Hepatocyte (in vitro differentiated cells): Measurements from ENCODE around the gene CCL14. TPM values are rescaled to one million over a fixed set of nuclear protein-coding genes. Genes with fewer than 3 reads are reported as not detected.
A peak's percentile ranks its signal among the peaks of the same experiment; 100 is the strongest.

Experiments
- DNase-seq: peaks from one replicate; pipeline ENCODE4 v3.0.0-alpha.2; 2016; ENCODE audit warnings: low spot score
- H2AFZ ChIP-seq: fragments of 200-600 bp; sonication (generic); 2 replicates; pipeline ENCODE4 v1.6.0; 2016; ENCODE audit warnings: antibody characterized with exemption, mild to moderate bottlenecking
- H3K27ac ChIP-seq: fragments of 200-600 bp; sonication (generic); 2 replicates; pipeline ENCODE4 v1.5.1; 2016; ENCODE audit warnings: mild to moderate bottlenecking
- H3K27me3 ChIP-seq: fragments of 200-600 bp; sonication (generic); 2 replicates; pipeline ENCODE4 v1.6.1; 2016
- H3K36me3 ChIP-seq: fragments of 200-600 bp; sonication (generic); replicated peaks from 2 replicates; pipeline ENCODE4 v1.5.1; 2016; ENCODE audit warnings: low read depth; ENCODE audit not compliant: insufficient read depth
- H3K4me1 ChIP-seq: fragments of 200-600 bp; sonication (generic); 2 replicates; pipeline ENCODE4 v1.5.1; 2016; ENCODE audit warnings: mild to moderate bottlenecking, moderate library complexity; ENCODE audit not compliant: insufficient read depth
- H3K4me2 ChIP-seq: fragments of 200-600 bp; sonication (generic); 2 replicates; pipeline ENCODE4 v1.6.0; 2016
- H3K4me3 ChIP-seq: fragments of 200-600 bp; sonication (generic); 2 replicates; pipeline ENCODE4 v1.5.1; 2016; ENCODE audit warnings: mild to moderate bottlenecking
- H3K79me2 ChIP-seq: fragments of 200-600 bp; sonication (generic); 2 replicates; pipeline ENCODE4 v1.6.0; 2017; ENCODE audit warnings: mild to moderate bottlenecking
- H3K9me2 ChIP-seq: fragments of 200-600 bp; sonication (generic); replicated peaks from 2 replicates; pipeline ENCODE4 v1.6.0; 2017; ENCODE audit warnings: mild to moderate bottlenecking; ENCODE audit not compliant: insufficient read depth
- H3K9me3 ChIP-seq: fragments of 200-600 bp; sonication (generic); 2 replicates; pipeline ENCODE4 v1.5.1; 2016; ENCODE audit warnings: low read depth, mild to moderate bottlenecking
- H4K20me1 ChIP-seq: fragments of 200-600 bp; sonication (generic); 2 replicates; pipeline ENCODE4 v1.6.0; 2016; ENCODE audit warnings: mild to moderate bottlenecking; ENCODE audit not compliant: insufficient read depth, poor library complexity, severe bottlenecking
- CTCF ChIP-seq: fragments of 200-600 bp; sonication (generic); IDR thresholded peaks from 2 replicates; pipeline ENCODE4 v1.5.1; 2016; ENCODE audit warnings: antibody characterized with exemption, mild to moderate bottlenecking; ENCODE audit not compliant: poor library complexity
- EZH2 ChIP-seq: fragments of 200-600 bp; sonication (generic); IDR thresholded peaks from 2 replicates; pipeline ENCODE4 v1.6.1; 2016; ENCODE audit warnings: antibody characterized with exemption, mild to moderate bottlenecking, borderline replicate concordance
- EZH2phosphoT487 ChIP-seq: fragments of 200-600 bp; sonication (generic); IDR thresholded peaks from one replicate; pipeline ENCODE4 v1.6.1; 2018; ENCODE audit warnings: antibody characterized with exemption, mild to moderate bottlenecking, low read depth, moderate library complexity; ENCODE audit not compliant: unreplicated experiment, severe bottlenecking
- WGBS: methylation state at CpG from one replicate; pipeline ENCODE4 v1.1.6; 2016; ENCODE audit warnings: low lambda C conversion rate; ENCODE audit errors: missing lambda C conversion rate; 5-methylcytosine and 5-hydroxymethylcytosine counted together
- polyA plus RNA-seq: library from polyadenylated mRNA; unstranded; fragments of >200 nt; fragmentation: Nextera tagmentation; extraction: Ambion mirVana; gene quantifications from 2 replicates; pipeline ENCODE4 v1.2.1, GENCODE V29; 2016
- total RNA-seq: library from RNA; depleted of rRNA; stranded (reverse); fragments of >200 nt; gene quantifications from 2 replicates; pipeline ENCODE4 v1.2.3, GENCODE V29; 2014

Gene CCL14
- total and polyA plus RNA-seq, 2 experiments from 2014 or later: 0.27 to 0.56 TPM

DNA sequence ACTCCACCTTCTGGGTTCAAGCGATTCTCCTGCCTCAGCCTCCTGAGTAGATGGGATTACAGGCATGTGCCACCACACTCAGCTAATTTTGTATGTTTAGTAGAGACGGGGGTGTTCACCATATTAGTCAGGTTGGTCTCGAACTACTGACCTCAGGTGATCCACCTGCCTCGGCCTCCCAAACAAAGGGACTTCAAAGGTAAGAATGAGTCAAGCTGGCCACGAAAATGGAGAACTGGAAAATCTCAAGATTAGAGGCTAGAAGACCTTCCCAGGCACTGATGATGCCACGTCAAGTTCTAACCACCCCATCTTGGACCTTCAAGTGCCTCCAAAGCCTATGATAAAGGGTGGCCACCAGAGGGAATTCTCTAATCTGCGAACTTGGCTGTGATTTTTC lies 16.1 kb upstream of the CCL14 start:
- Histone ChIP-seq H2AFZ (no peak overlapping the region), H3K36me3 (no peaks in the 10 kb centered on the region), H3K4me3 (no peak overlapping the region), H3K9me2 (no peaks in the 10 kb centered on the region), H3K4me2 (no peak overlapping the region), H3K4me1 (peaks cover 10% of the 10 kb centered on the region), H3K27ac (peak overlapping the region; percentile 95), H4K20me1 (no peaks in the 10 kb centered on the region), H3K9me3 (no peaks in the 10 kb centered on the region), H3K79me2 (peaks cover 8% of the 10 kb centered on the region), H3K27me3 (no peaks in the 10 kb centered on the region)
- 95% methylated on average over 7 of the region's 7 CpGs for WGBS
- no peak for DNase-seq
- TF ChIP-seq EZH2phosphoT487 (no peak), CTCF (no peak), EZH2 (no peak)

- TF ChIP-seq EZH2 (no peak), CTCF (no peak), EZH2phosphoT487 (no peak)
- Histone ChIP-seq H3K27ac (peak overlapping the region; percentile 95), H3K4me1 (peaks cover 10% of the 10 kb centered on the region), H2AFZ (no peak overlapping the region), H4K20me1 (no peaks in the 10 kb centered on the region), H3K27me3 (no peaks in the 10 kb centered on the region), H3K36me3 (no peaks in the 10 kb centered on the region), H3K9me2 (no peaks in the 10 kb centered on the region), H3K4me2 (peak overlapping the region; percentile 69), H3K4me3 (no peak overlapping the region), H3K79me2 (peaks cover 8% of the 10 kb centered on the region), H3K9me3 (no peaks in the 10 kb centered on the region)
- 70% methylated on average over 6 of the region's 6 CpGs for WGBS
- DNase-seq: peak; percentile 92
Observed at GRCh38 chr17:36001862-36002603, 15.5 kb upstream of the CCL14 start.

GRCh38 chr17:36001110-36001771 lies 14.7 kb upstream of the CCL14 start, which contains the start of gene CCL15:
TSS of gene CCL15 (minus strand) at chr17:36001553. CDS start at chr17:36001492, 61 bp downstream.
- Histone ChIP-seq H3K36me3 (no peaks in the 10 kb centered on the region), H3K4me1 (peaks cover 10% of the 10 kb centered on the region), H3K9me2 (no peaks in the 10 kb centered on the region), H2AFZ (no peak within 1 kb of the TSS), H3K27me3 (no peaks in the 10 kb centered on the region), H3K79me2 (peaks cover 8% of the 10 kb centered on the region), H3K4me3 (no peak within 1 kb of the TSS), H4K20me1 (no peaks in the 10 kb centered on the region), H3K4me2 (peak within 1 kb of the TSS; percentile 69), H3K9me3 (no peaks in the 10 kb centered on the region), H3K27ac (peak within 1 kb of the TSS; percentile 95)
- peak; percentile 56 for DNase-seq
- no peak for TF ChIP-seq CTCF
- no peak for TF ChIP-seq EZH2
- no peak for TF ChIP-seq EZH2phosphoT487
- WGBS: 58% methylated on average over 6 of the region's 6 CpGs
